Femur (tissue), 1 donor: ENCODE data around the gene CFAP210.
"Not testable (repeated sequence)": the region's sequence is repeated elsewhere in the genome, so short reads cannot be mapped to it uniquely, and the experiment has no call there.

Experiments
- DNase-seq: peaks from one replicate; pipeline ENCODE4 v3.0.0-alpha.2; 2017

CFAP210 gene

GRCh38 chr2:169670937-169671336 is 23.3 kb downstream of the CFAP210 start:
- DNase-seq = no peak

DNA sequence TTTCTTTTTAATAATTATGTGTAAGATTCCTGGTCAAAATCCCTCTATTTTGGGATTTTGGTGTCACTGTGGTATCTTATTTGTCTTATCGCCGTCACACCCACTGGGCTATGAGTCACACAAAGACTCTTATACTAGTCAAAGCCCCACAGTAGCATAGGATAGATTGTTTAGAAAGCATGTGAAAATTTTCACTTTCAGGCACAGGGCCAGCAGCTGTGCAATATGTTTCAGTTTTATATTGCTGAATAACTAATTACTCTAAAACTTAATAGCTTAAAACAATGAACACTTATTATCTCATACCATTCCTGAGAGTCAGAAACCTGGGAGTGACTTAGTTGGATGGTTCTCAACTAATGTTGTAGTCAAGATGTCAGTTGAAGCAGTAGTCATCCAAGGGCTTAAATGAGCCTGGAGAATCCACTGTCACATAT is 24.0 kb downstream of the CFAP210 start:
- no peak for DNase-seq

DNA sequence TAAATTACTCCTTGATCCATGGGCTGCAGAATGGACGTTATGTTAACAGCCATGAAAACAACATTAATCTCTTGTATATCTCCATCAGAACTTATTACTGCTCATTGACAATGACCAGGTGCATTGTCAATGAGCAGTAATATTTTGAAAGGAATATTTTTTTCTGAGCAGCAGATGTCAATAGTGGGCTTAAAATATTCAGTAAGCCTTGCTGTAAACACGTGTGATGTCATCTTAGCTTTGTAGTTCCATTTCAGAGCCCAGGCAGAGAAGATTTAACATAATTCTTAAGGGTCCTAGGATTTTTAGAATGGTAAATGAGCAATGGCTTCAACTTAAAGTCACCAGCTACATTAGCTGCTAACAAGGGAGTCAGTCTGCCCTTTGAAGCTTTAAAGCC is 26.6 kb downstream of the CFAP210 start:
- no peak for DNase-seq

- DNase-seq = no peak
Observed at GRCh38 chr2:169664978-169665930, 29.0 kb downstream of the CFAP210 start.

GRCh38 chr2:169664600-169664977 is 29.6 kb downstream of the CFAP210 start:
- DNase-seq = no peak

DNA sequence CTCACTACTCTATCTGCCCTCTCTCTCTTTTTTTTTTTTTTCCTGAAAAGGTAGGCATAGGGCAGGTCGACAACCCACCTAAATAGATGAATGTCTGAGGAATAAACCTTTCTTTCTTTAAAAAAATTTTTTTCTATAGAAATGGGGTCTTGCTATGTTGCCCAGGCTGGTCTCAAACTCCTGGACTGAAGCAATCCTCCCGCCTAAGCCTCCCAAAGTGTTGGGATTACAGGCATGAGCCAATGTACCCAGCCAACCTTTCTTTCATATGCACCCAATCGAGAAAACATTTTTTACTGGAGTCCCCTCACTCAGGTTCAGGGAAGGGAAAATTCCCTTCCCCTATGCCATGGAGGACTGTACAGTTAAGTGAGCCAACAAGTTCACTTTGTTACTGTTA is 31.0 kb downstream of the CFAP210 start:
- no peak for DNase-seq

- no peak for DNase-seq
Observed at GRCh38 chr2:169662744-169663143, 31.5 kb downstream of the CFAP210 start.

- no peak for DNase-seq
Observed at GRCh38 chr2:169661265-169661664, 32.9 kb downstream of the CFAP210 start.

DNA sequence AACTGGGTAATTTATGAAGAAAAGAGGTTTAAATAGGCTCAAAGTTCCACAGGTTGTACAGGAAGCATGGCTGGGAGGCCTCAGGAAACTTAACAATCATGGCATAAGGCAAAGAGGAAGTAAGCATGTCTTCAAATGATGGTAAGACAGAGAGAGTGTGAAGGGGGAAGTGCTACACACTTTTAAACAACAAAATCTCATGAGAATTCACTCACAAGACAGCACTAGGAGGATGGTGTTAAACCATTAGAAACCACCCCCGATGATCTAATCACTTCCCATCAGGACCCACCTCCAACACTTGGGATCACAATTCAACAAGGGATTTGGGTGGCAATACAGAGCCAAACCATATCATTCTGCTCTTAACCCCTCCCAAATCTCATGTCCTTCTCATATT is 34.9 kb downstream of the CFAP210 start:
- DNase-seq = no peak

- DNase-seq = no peak
Observed at GRCh38 chr2:169658877-169659276, 35.3 kb downstream of the CFAP210 start.

- DNase-seq = no peak
Observed at GRCh38 chr2:169656164-169656563, 38.0 kb downstream of the CFAP210 start.

DNA sequence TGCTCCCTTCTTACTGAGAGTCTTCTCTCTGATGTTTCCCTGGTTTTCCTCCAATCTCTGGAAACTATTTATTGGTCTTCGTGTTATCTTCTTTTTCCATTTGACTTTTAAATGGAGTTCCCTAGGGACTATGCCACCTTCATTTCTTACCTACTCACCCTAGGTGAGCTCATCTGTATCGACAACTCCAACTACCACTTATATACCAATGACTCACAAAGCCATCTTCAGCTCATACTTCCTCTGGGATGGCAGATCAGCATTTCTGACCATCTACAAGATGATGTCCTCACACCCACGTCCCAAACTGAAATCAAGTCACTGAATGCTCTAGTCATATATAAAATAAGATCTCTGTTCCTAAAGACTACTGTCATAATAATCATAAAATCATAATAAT is 40.6 kb downstream of the CFAP210 start:
- DNase-seq = no peak

DNA sequence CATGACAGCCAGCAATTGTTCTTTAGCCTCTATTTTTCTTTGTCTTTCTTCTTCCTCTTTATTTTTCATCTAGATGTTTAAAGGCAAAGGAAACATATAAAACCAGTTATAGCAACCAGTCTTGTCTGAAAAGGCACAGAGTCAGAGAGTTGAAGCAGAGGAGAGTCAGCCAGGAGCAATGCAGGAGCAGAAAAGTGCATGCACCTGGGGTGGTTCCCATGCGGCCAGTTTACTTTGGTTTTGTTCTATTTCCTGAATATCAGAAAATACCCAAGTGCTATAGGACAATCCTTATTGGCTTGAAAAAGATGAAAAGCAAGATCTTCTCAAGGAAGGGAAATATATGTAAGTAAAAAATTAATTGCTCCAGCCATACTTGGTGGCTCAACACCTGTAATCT is 44.9 kb downstream of the CFAP210 start:
- no peak for DNase-seq

DNA sequence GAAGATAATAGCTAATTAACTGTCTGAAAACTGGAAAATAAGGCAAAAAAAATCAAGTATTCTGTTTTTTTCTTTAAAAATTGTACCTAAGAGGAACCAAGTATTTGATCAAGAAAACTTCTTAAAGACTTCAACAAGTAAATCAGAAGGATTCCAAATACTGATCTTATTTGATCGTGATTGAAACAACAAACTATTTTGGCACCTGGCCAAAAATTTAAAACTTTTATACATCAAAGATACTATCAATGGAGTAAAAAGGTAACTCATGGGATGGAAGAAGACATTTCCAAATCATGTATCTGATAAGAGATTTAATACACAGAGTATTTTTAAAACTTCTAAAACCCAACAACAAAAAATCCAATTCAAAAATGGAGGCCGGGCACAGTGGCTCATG is 46.7 kb downstream of the CFAP210 start:
- DNase-seq = no peak

GRCh38 chr2:169644173-169644572 is 50.0 kb downstream of the CFAP210 start:
- no peak for DNase-seq

DNA sequence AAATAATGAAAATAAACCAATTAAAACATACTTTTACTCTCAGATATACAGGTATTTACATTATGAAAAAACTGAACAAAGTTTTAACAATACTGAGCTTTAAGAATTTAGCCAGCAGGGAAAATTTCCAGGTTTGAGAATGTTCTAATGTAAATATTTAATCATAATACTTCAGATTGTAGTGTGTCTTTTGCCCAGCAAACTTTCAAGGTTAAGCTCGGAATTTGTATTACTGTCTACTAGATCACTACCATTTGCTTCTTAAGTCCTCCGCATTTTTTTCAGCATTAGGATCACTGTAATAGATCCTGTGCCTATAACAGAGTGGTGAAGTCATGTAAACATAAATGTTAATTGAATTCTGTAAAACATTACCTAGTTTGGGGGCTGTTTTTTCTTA is 52.7 kb downstream of the CFAP210 start:
- no peak for DNase-seq

- no peak for DNase-seq
Observed at GRCh38 chr2:169640104-169640503, 54.1 kb downstream of the CFAP210 start.

DNA sequence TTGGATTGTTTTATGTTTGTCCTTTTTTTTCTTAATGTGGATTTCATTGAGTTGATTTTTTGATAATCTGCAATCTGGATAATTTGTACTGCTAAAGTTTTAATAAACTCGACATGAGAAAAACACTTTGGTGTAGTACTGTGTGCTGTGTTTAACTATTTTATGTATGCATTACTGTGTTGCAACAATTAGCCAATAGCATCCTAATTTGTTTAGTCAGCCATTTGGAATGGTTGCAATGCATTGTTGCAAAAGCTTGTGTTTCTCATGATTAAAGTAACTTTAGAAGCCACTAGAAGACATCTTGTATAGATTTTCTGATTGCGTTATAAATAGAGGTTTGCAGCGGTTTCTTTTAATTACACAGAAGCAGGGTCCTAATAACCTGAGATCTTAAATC is 56.6 kb downstream of the CFAP210 start:
- no peak for DNase-seq

DNA sequence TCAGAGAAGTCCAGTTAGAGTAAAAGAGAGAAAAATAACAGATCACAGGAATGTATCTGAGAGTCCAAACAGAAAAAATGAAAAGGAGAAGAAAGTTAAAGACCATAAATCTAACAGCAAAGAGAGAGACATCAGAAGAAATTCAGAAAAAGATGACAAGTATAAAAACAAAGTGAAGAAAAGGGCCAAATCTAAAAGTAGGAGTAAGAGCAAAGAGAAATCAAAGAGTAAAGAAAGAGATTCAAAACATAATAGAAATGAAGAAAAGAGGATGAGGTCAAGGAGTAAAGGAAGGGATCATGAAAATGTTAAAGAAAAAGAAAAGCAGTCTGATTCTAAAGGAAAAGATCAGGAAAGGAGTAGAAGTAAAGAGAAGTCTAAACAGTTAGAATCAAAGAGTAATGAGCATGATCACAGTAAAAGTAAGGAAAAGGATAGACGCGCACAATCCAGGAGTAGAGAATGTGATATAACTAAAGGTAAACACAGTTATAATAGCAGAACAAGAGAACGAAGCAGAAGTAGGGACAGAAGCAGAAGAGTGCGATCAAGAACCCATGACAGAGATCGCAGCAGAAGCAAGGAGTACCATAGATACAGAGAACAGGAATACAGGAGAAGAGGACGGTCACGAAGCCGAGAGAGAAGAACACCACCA is 57.6 kb downstream of the CFAP210 start:
- no peak for DNase-seq

DNA sequence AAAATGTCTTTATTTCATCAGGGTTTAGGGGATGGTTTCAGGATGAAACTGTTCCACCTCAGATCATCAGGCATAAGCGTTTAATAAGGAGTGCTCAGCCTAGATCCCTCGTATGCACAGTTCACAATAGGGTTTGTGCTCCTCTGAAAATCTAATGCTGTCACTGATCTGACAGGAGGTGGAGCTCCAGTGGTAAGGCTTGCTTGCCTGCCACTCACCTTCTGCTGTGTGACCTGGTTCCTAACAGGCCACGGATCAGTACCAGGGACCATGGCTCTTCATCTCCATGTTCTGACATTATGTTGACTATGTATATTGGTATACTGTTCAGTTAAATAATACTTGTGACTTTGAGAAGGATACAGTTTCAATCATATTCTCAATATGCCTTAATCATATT is 68.4 kb downstream of the CFAP210 start:
- DNase-seq = no peak

DNA sequence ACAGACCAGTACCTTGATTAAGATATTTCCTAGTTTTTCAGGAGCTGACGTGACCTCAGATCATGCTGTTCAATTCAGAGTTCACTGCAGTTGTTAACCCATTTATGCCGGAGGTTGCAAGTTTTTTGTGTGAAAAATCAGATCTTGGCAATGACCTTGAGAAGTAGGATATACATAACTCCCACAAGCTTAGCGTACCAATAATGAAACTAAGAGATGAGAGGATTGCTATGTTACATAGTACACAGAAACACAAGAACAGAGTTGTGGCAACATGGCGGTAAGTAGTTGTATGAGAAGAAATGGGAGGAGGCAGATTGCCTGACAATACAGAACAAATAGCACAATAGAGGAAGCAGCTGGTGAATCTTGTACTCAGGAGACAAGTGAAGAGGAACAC is 71.0 kb downstream of the CFAP210 start:
- DNase-seq = no peak

- no peak for DNase-seq
Observed at GRCh38 chr2:169620509-169620908, 73.7 kb downstream of the CFAP210 start.

- DNase-seq = no peak
Observed at GRCh38 chr2:169619946-169620345, 74.3 kb downstream of the CFAP210 start.

GRCh38 chr2:169615982-169616381 is 78.2 kb downstream of the CFAP210 start:
- DNase-seq = not testable (repeated sequence)
